ENCODE data around the gene KCNJ4. TPM values are rescaled to one million over a fixed set of nuclear protein-coding genes. Genes with fewer than 3 reads are reported as not detected.
A peak's percentile ranks its signal among the peaks of the same experiment; 100 is the strongest.
"Not testable (repeated sequence)": the region's sequence is repeated elsewhere in the genome, so short reads cannot be mapped to it uniquely, and the experiment has no call there.

KCNJ4 gene
- total RNA-seq, 3 donors from 2014 or later = not detected

- DNase-seq (no peak), ATAC-seq (no peak)
- Mint-ChIP-seq H3K9me3 (no peaks in the 10 kb centered on the region), H3K4me1 (ENCODE audit: low read depth) (peaks cover 17% of the 10 kb centered on the region), H3K36me3 (ENCODE audit: insufficient read depth) (peaks cover 51% of the 10 kb centered on the region), H3K4me3 (no peak overlapping the region), H3K27me3 (ENCODE audit: low read depth) (no peaks in the 10 kb centered on the region)
Observed at GRCh38 chr22:38482662-38483308, 27.8 kb upstream of the KCNJ4 start.

- H3K27me3 Mint-ChIP-seq (ENCODE audit: low read depth) = no peaks in the 10 kb centered on the region
- no peak overlapping the region for H3K4me3 Mint-ChIP-seq
- DNase-seq = no peak
- H3K4me1 Mint-ChIP-seq (ENCODE audit: low read depth) = peaks cover 13% of the 10 kb centered on the region
- H3K36me3 Mint-ChIP-seq (ENCODE audit: insufficient read depth) = peaks cover 50% of the 10 kb centered on the region
- no peaks in the 10 kb centered on the region for H3K9me3 Mint-ChIP-seq
- no peak for ATAC-seq
Observed at GRCh38 chr22:38481871-38482332, 26.9 kb upstream of the KCNJ4 start.

GRCh38 chr22:38481162-38481870, 26.3 kb upstream of the KCNJ4 start:
- no peaks in the 10 kb centered on the region for H3K27me3 Mint-ChIP-seq (ENCODE audit: low read depth)
- DNase-seq (no peak), ATAC-seq (no peak)
- H3K9me3 Mint-ChIP-seq = no peaks in the 10 kb centered on the region
- no peak overlapping the region for H3K4me3 Mint-ChIP-seq
- peaks cover 10% of the 10 kb centered on the region for H3K4me1 Mint-ChIP-seq (ENCODE audit: low read depth)
- H3K36me3 Mint-ChIP-seq (ENCODE audit: insufficient read depth) = peaks cover 46% of the 10 kb centered on the region

GRCh38 chr22:38479096-38479837, 24.3 kb upstream of the KCNJ4 start:
- ATAC-seq (no peak), DNase-seq (no peak)
- Mint-ChIP-seq H3K36me3 (ENCODE audit: insufficient read depth) (peaks cover 31% of the 10 kb centered on the region), H3K4me1 (ENCODE audit: low read depth) (peaks cover 1% of the 10 kb centered on the region), H3K4me3 (no peak overlapping the region), H3K27me3 (ENCODE audit: low read depth) (no peaks in the 10 kb centered on the region), H3K9me3 (no peaks in the 10 kb centered on the region)

- Mint-ChIP-seq H3K27me3 (ENCODE audit: low read depth) (no peaks in the 10 kb centered on the region), H3K4me1 (ENCODE audit: low read depth) (no peaks in the 10 kb centered on the region), H3K36me3 (ENCODE audit: insufficient read depth) (peaks cover 15% of the 10 kb centered on the region), H3K4me3 (no peak overlapping the region), H3K9me3 (no peaks in the 10 kb centered on the region)
- DNase-seq (no peak), ATAC-seq (no peak)
Observed at GRCh38 chr22:38477585-38477984, 22.6 kb upstream of the KCNJ4 start.

- Mint-ChIP-seq H3K36me3 (ENCODE audit: insufficient read depth) (no peaks in the 10 kb centered on the region), H3K27me3 (ENCODE audit: low read depth) (peaks cover 4% of the 10 kb centered on the region), H3K9me3 (no peaks in the 10 kb centered on the region), H3K4me1 (ENCODE audit: low read depth) (no peaks in the 10 kb centered on the region), H3K4me3 (no peak overlapping the region)
- DNase-seq (no peak), ATAC-seq (no peak)
Observed at GRCh38 chr22:38474003-38474607, 19.1 kb upstream of the KCNJ4 start.

GRCh38 chr22:38471237-38471636, 16.2 kb upstream of the KCNJ4 start:
- no peak overlapping the region for H3K4me3 Mint-ChIP-seq
- ATAC-seq = no peak
- no peaks in the 10 kb centered on the region for H3K9me3 Mint-ChIP-seq
- no peak for DNase-seq
- peaks cover 20% of the 10 kb centered on the region for H3K27me3 Mint-ChIP-seq (ENCODE audit: low read depth)
- H3K36me3 Mint-ChIP-seq (ENCODE audit: insufficient read depth) = no peaks in the 10 kb centered on the region
- H3K4me1 Mint-ChIP-seq (ENCODE audit: low read depth) = peaks cover 10% of the 10 kb centered on the region

- peaks cover 31% of the 10 kb centered on the region for H3K27me3 Mint-ChIP-seq (ENCODE audit: low read depth)
- H3K36me3 Mint-ChIP-seq (ENCODE audit: insufficient read depth); DNase-seq; ATAC-seq; H3K4me3 Mint-ChIP-seq; H3K4me1 Mint-ChIP-seq (ENCODE audit: low read depth); H3K9me3 Mint-ChIP-seq: not testable (repeated sequence)
Observed at GRCh38 chr22:38470179-38470578, 15.2 kb upstream of the KCNJ4 start.

GRCh38 chr22:38469306-38469781, 14.3 kb upstream of the KCNJ4 start:
- no peak overlapping the region for H3K4me3 Mint-ChIP-seq
- no peaks in the 10 kb centered on the region for H3K36me3 Mint-ChIP-seq (ENCODE audit: insufficient read depth)
- DNase-seq (no peak), ATAC-seq (no peak)
- peaks cover 10% of the 10 kb centered on the region for H3K4me1 Mint-ChIP-seq (ENCODE audit: low read depth)
- H3K27me3 Mint-ChIP-seq (ENCODE audit: low read depth) = peaks cover 34% of the 10 kb centered on the region
- no peaks in the 10 kb centered on the region for H3K9me3 Mint-ChIP-seq

- no peak for DNase-seq
- Mint-ChIP-seq H3K9me3 (no peaks in the 10 kb centered on the region), H3K4me3 (peak overlapping the region; percentile 64), H3K4me1 (ENCODE audit: low read depth) (peaks cover 10% of the 10 kb centered on the region), H3K36me3 (ENCODE audit: insufficient read depth) (no peaks in the 10 kb centered on the region), H3K27me3 (ENCODE audit: low read depth) (peaks cover 40% of the 10 kb centered on the region)
- no peak for ATAC-seq
Observed at GRCh38 chr22:38468443-38469305, 13.7 kb upstream of the KCNJ4 start.

GRCh38 chr22:38467904-38468442, 13.0 kb upstream of the KCNJ4 start, which contains the start of gene KDELR3:
Gene KDELR3 (plus strand): TSS chr22:38468096. CDS start chr22:38468234, 138 bp downstream.
- peak within 1 kb of the TSS; percentile 69 for H3K4me3 Mint-ChIP-seq
- peaks cover 47% of the 10 kb centered on the region for H3K27me3 Mint-ChIP-seq (ENCODE audit: low read depth)
- H3K4me1 Mint-ChIP-seq (ENCODE audit: low read depth) = peaks cover 10% of the 10 kb centered on the region
- ATAC-seq (peak; percentile 92 to 94), DNase-seq (peak; percentile 37)
- no peaks in the 10 kb centered on the region for H3K36me3 Mint-ChIP-seq (ENCODE audit: insufficient read depth)
- H3K9me3 Mint-ChIP-seq = no peaks in the 10 kb centered on the region

- H3K4me3 Mint-ChIP-seq = peak overlapping the region; percentile 69
- H3K36me3 Mint-ChIP-seq (ENCODE audit: insufficient read depth) = no peaks in the 10 kb centered on the region
- H3K9me3 Mint-ChIP-seq = no peaks in the 10 kb centered on the region
- DNase-seq (no peak), ATAC-seq (no peak)
- H3K4me1 Mint-ChIP-seq (ENCODE audit: low read depth) = peaks cover 10% of the 10 kb centered on the region
- peaks cover 51% of the 10 kb centered on the region for H3K27me3 Mint-ChIP-seq (ENCODE audit: low read depth)
Observed at GRCh38 chr22:38467438-38467903, 12.5 kb upstream of the KCNJ4 start.
